Measurements from ENCODE around the gene PTPRK. TPM values are rescaled to one million over a fixed set of nuclear protein-coding genes. Genes with fewer than 3 reads are reported as not detected.

Gene PTPRK
- total and polyA plus RNA-seq, 4 donors, result 12.1 to 61.2 (median 29.1) TPM

- no peak overlapping the region for H3K9ac ChIP-seq (ENCODE audit: low read depth in 1 of 2, low read length in 2 of 2)
- no peak overlapping the region for H3K4me3 ChIP-seq (ENCODE audit: low read depth in 1 of 3, low read length in 3 of 3)
- DNase-seq (ENCODE audit: low spot score), result no peak
- no peaks in the 10 kb centered on the region for H3K27me3 ChIP-seq (ENCODE audit: control insufficient read depth in 4 of 4, insufficient read depth in 4 of 4, low read length in 3 of 4)
- no peak for TF ChIP-seq TAF1 (conservative IDR thresholded peaks at IDR 0.05)
- TF ChIP-seq RAD21 (IDR thresholded peaks at IDR 0.05), result no peak
- TF ChIP-seq SP1 (IDR thresholded peaks at IDR 0.05), result no peak
- TF ChIP-seq GABPA (IDR thresholded peaks at IDR 0.05 in 1 of 2, conservative IDR thresholded peaks at IDR 0.05 in 1 of 2), result no peak
- TF ChIP-seq, protein P1, sequence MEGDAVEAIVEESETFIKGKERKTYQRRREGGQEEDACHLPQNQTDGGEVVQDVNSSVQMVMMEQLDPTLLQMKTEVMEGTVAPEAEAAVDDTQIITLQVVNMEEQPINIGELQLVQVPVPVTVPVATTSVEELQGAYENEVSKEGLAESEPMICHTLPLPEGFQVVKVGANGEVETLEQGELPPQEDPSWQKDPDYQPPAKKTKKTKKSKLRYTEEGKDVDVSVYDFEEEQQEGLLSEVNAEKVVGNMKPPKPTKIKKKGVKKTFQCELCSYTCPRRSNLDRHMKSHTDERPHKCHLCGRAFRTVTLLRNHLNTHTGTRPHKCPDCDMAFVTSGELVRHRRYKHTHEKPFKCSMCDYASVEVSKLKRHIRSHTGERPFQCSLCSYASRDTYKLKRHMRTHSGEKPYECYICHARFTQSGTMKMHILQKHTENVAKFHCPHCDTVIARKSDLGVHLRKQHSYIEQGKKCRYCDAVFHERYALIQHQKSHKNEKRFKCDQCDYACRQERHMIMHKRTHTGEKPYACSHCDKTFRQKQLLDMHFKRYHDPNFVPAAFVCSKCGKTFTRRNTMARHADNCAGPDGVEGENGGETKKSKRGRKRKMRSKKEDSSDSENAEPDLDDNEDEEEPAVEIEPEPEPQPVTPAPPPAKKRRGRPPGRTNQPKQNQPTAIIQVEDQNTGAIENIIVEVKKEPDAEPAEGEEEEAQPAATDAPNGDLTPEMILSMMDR (IDR thresholded peaks at IDR 0.05; ENCODE audit: low read depth, low read length, missing input control), result no peak
- no peak for TF ChIP-seq ATF3 (IDR thresholded peaks at IDR 0.05)
- TF ChIP-seq HNF4G (IDR thresholded peaks at IDR 0.05), result no peak
- TF ChIP-seq NR2F2 (IDR thresholded peaks at IDR 0.05), result no peak
- TF ChIP-seq JUND (IDR thresholded peaks at IDR 0.05), result no peak
- TF ChIP-seq MAX (IDR thresholded peaks at IDR 0.05), result no peak
- no peak for TF ChIP-seq ZBTB33 (IDR thresholded peaks at IDR 0.05)
- no peak overlapping the region for H3K27ac ChIP-seq (ENCODE audit: low read depth in 1 of 2, low read length in 2 of 2)
- no peaks in the 10 kb centered on the region for H3K9me3 ChIP-seq (ENCODE audit: control insufficient read depth in 4 of 4, low read length in 3 of 4)
- no peaks in the 10 kb centered on the region for H3K4me1 ChIP-seq (ENCODE audit: control insufficient read depth in 4 of 4, insufficient read depth in 4 of 4, low read length in 3 of 4)
- H3K36me3 ChIP-seq (ENCODE audit: control insufficient read depth in 4 of 4, insufficient read depth in 3 of 4, low read depth in 1 of 4, low read length in 3 of 4), result peaks cover 0 to 1% (median 0%) of the 10 kb centered on the region in 4 donors
Measured at GRCh38 chr6:128307671-128308070, 212.7 kb downstream of the PTPRK start.

GRCh38 chr6:128305976-128306375 lies 214.4 kb downstream of the PTPRK start:
- H3K9ac ChIP-seq (ENCODE audit: low read depth in 1 of 2, low read length in 2 of 2), result no peak overlapping the region
- no peak overlapping the region for H3K4me3 ChIP-seq (ENCODE audit: low read depth in 1 of 3, low read length in 3 of 3)
- no peak for TF ChIP-seq TAF1 (conservative IDR thresholded peaks at IDR 0.05)
- TF ChIP-seq YY1 (IDR thresholded peaks at IDR 0.05), result no peak
- TF ChIP-seq ATF3 (IDR thresholded peaks at IDR 0.05), result no peak
- TF ChIP-seq HNF4G (IDR thresholded peaks at IDR 0.05), result no peak
- TF ChIP-seq JUND (IDR thresholded peaks at IDR 0.05), result no peak
- 98% methylated on average over 2 of the region's 2 CpGs for WGBS
- H3K27ac ChIP-seq (ENCODE audit: low read depth in 1 of 2, low read length in 2 of 2), result no peak overlapping the region
- peaks cover 0 to 1% (median 0%) of the 10 kb centered on the region in 4 donors for H3K36me3 ChIP-seq (ENCODE audit: control insufficient read depth in 4 of 4, insufficient read depth in 3 of 4, low read depth in 1 of 4, low read length in 3 of 4)
- DNase-seq (ENCODE audit: low spot score), result no peak
- H3K27me3 ChIP-seq (ENCODE audit: control insufficient read depth in 4 of 4, insufficient read depth in 4 of 4, low read length in 3 of 4), result no peaks in the 10 kb centered on the region
- H3K9me3 ChIP-seq (ENCODE audit: control insufficient read depth in 4 of 4, low read length in 3 of 4), result no peaks in the 10 kb centered on the region
- no peaks in the 10 kb centered on the region for H3K4me1 ChIP-seq (ENCODE audit: control insufficient read depth in 4 of 4, insufficient read depth in 4 of 4, low read length in 3 of 4)

DNA sequence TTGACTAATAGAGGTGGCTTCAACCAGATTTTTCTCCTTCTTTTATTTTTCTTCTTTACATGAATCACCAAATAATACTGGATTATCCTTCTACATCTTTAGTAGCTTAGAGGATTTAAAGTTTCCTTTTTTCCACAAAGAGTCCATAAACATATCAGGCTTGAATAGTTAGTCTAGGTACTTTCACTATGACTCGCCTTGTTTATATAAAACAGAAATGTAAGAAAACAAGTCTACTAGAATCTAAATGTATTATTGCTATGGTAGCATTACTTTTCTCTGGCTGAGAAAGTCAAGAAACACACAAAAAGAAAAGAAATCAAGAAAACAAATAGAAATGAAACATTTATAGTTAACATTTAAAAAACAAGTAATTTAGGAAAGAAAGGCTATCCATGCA lies 215.2 kb downstream of the PTPRK start:
- H3K9ac ChIP-seq (ENCODE audit: low read depth in 1 of 2, low read length in 2 of 2), result no peak overlapping the region
- no peak overlapping the region for H3K27ac ChIP-seq (ENCODE audit: low read depth in 1 of 2, low read length in 2 of 2)
- no peak for DNase-seq (ENCODE audit: low spot score)
- H3K4me1 ChIP-seq (ENCODE audit: control insufficient read depth in 4 of 4, insufficient read depth in 4 of 4, low read length in 3 of 4), result no peaks in the 10 kb centered on the region
- H3K27me3 ChIP-seq (ENCODE audit: control insufficient read depth in 4 of 4, insufficient read depth in 4 of 4, low read length in 3 of 4), result no peaks in the 10 kb centered on the region
- H3K36me3 ChIP-seq (ENCODE audit: control insufficient read depth in 4 of 4, insufficient read depth in 3 of 4, low read depth in 1 of 4, low read length in 3 of 4), result peaks cover 0 to 1% (median 0%) of the 10 kb centered on the region in 4 donors
- 89% methylated on average over 1 of the region's 1 CpG for WGBS
- TF ChIP-seq REST (IDR thresholded peaks at IDR 0.05) (no peak), FOXA1 (IDR thresholded peaks at IDR 0.05) (no peak), RAD21 (IDR thresholded peaks at IDR 0.05) (no peak), ZBTB33 (IDR thresholded peaks at IDR 0.05) (no peak), NR2F2 (IDR thresholded peaks at IDR 0.05) (no peak), RXRA (IDR thresholded peaks at IDR 0.05) (no peak)
- H3K9me3 ChIP-seq (ENCODE audit: control insufficient read depth in 4 of 4, low read length in 3 of 4), result no peaks in the 10 kb centered on the region
- no peak overlapping the region for H3K4me3 ChIP-seq (ENCODE audit: low read depth in 1 of 3, low read length in 3 of 3)

Data from liver (tissue), 9 donors.